ENCODE results near the gene NPTXR.

NPTXR gene

DNA sequence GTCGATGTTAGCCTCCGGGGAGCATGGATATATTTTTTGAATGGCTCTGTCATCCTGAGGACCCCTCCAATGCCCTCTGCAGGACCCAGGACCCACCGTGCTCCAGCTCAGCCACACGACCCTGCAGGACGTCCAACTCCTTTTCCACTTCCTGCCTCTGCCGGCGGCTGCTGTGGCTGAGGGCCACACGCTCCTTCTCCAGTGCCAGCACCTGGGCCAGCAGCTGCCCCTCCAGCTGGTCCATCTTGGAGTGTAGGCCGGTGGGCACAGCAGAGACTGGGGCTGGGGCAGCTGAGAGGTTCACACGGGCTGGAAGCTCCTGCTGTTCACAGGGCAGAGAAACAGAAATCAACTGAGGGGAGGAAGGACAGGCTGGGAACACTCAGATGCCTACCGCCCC is 15.6 kb downstream of the NPTXR start:
- DNase-seq (ENCODE audit: extremely low read depth, low read depth), result no peak
- TF ChIP-seq, protein P1, sequence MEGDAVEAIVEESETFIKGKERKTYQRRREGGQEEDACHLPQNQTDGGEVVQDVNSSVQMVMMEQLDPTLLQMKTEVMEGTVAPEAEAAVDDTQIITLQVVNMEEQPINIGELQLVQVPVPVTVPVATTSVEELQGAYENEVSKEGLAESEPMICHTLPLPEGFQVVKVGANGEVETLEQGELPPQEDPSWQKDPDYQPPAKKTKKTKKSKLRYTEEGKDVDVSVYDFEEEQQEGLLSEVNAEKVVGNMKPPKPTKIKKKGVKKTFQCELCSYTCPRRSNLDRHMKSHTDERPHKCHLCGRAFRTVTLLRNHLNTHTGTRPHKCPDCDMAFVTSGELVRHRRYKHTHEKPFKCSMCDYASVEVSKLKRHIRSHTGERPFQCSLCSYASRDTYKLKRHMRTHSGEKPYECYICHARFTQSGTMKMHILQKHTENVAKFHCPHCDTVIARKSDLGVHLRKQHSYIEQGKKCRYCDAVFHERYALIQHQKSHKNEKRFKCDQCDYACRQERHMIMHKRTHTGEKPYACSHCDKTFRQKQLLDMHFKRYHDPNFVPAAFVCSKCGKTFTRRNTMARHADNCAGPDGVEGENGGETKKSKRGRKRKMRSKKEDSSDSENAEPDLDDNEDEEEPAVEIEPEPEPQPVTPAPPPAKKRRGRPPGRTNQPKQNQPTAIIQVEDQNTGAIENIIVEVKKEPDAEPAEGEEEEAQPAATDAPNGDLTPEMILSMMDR (IDR thresholded peaks at IDR 0.05; ENCODE audit: low read depth, low read length, missing control alignments), result no peak

DNA sequence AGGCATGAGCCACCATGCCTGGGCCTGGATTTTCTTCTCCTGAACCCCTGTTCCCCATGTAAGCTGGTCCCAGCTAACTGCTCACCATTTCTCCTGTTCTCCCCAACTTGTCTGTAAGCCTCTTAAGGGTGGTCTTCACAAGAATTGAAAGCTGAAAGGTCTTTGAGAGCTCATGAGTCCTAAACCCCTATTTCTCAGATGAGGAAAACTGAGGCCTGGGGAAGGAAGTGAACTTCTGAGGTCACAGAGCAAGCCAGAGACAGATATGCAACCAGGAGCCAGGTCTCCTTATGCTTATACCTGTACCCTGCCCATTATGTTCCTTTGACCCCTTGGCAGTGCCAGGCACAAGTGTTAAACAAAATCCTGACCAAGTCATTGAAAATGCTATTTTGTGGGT is 16.3 kb downstream of the NPTXR start:
- no peak overlapping the region for H3K4me3 ChIP-seq (replicated peaks; ENCODE audit: low read depth, low read length)
- no peak for DNase-seq (ENCODE audit: extremely low read depth, low read depth)
- TF ChIP-seq, protein P1 (IDR thresholded peaks at IDR 0.05; ENCODE audit: low read depth, low read length, missing control alignments), result no peak

More for the DNA sequence above, 15.6 kb downstream of the NPTXR start:
- H3K4me3 ChIP-seq (replicated peaks; ENCODE audit: low read depth, low read length), result no peak overlapping the region

DNA sequence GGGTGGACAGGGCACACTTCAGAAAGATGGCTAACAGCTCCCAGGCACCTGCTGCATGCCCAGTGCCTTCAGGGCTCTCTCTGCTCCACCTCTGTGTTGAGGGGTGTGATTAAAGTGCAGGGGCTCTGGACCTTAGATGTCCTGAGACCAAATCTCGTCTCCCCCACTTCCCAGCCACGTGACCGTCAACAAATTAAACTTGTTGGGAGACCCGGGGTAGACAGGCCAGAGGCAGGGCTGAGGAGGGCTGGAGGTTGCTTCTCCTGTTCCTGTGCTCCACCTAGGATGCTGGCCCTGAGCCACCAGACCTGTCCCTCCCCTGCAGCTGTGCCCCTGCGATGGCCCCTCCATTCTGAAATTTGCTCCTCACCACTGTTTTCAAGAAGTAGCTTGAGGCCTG is 17.0 kb downstream of the NPTXR start:
- DNase-seq (ENCODE audit: extremely low read depth, low read depth), result no peak
- no peak overlapping the region for H3K4me3 ChIP-seq (replicated peaks; ENCODE audit: low read depth, low read length)
- TF ChIP-seq, protein P1 (IDR thresholded peaks at IDR 0.05; ENCODE audit: low read depth, low read length, missing control alignments), result no peak

DNA sequence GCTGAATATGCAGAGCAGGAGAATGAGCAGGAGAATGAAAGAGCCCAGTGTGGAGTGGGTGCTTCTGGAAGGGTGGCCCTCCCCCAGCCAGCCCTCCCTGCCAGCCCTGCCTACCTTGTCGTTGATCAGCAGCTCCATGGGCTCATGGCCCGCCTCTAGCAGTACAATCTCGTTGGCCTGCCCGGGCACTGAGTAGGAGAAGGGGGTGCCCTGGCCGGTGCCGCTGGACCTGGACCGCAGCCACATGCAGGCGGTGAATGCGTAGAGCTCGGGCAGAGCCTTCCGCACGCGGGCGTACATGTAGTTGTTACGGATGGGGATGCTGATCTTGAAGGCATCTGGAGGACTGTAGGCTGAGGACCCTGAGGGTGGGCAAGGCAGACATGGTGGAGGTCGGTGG is 17.4 kb downstream of the NPTXR start:
- DNase-seq (ENCODE audit: extremely low read depth, low read depth), result no peak
- no peak overlapping the region for H3K4me3 ChIP-seq (replicated peaks; ENCODE audit: low read depth, low read length)
- TF ChIP-seq, protein P1 (IDR thresholded peaks at IDR 0.05; ENCODE audit: low read depth, low read length, missing control alignments), result no peak

DNA sequence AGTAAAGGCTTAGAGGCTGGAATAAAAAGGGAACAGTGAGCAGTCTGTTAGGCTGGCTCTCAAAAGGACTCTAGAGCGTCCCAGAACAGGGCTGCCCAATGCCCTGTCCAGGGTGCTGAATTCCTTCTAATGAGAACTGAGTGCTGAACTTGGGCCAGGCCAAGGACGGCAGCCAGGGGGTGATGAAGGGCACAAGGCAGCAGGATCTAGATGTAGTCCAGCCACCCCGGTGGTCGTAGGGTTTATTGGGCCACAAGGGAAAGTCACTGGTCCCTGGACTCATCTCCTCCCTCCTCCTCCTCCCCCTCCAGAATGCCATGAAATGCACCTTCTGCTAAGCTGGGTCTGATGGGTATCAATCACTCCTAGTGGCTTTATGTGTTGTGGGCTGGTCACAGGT is 19.2 kb downstream of the NPTXR start:
- TF ChIP-seq, protein P1 (IDR thresholded peaks at IDR 0.05; ENCODE audit: low read depth, low read length, missing control alignments), result peak; percentile 64
- DNase-seq (ENCODE audit: extremely low read depth, low read depth), result peak; percentile 41

DNA sequence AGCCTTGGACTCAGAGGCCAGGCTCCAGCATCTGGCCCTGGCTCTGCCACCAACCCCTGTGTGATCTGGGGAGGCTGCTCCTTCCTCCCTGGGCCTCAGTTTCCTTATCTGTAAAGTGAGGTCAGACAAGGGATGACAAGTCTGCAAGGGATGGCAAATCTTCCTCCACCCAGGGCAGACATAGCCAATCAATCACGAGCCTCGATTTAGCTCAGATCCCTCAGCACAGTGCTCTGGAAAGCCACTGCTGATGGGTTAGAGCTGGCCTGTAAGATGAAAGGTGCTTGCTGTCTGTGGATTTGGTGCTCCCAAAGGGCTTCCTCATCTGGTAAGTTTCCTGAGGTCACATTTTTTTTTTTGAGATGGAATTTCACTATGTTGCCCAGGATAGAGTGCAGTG is 20.2 kb downstream of the NPTXR start:
- TF ChIP-seq, protein P1 (IDR thresholded peaks at IDR 0.05; ENCODE audit: low read depth, low read length, missing control alignments), result no peak
- DNase-seq (ENCODE audit: extremely low read depth, low read depth), result no peak

More for the DNA sequence above, 19.2 kb downstream of the NPTXR start:
- H3K4me3 ChIP-seq (replicated peaks; ENCODE audit: low read depth, low read length), result no peak overlapping the region

DNA sequence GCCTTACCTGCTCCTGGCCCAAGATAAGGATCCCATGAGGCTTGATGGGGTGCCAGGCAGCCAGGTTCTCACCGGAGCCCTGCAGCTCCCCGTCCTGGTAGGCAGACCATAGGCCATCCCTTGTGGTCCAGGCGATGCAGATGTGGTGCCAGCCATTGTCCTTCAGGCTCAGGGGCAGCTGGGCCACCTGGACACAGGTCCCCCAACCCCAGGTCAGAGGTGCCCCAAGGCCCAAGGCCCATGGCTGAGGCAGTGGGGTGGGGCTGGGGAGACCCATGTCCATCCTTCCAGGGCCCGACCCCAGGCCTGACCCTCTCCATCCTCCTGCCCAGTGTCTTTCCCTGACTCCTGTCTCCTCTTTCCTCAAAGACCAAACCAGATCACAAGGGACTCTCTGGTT is 20.8 kb downstream of the NPTXR start:
- TF ChIP-seq, protein P1 (IDR thresholded peaks at IDR 0.05; ENCODE audit: low read depth, low read length, missing control alignments), result no peak
- no peak for DNase-seq (ENCODE audit: extremely low read depth, low read depth)
- H3K4me3 ChIP-seq (replicated peaks; ENCODE audit: low read depth, low read length), result no peak overlapping the region

More for the DNA sequence above, 20.2 kb downstream of the NPTXR start:
- H3K4me3 ChIP-seq (replicated peaks; ENCODE audit: low read depth, low read length), result no peak overlapping the region
